ENCODE results near the gene COPA.

The COPA gene

DNA sequence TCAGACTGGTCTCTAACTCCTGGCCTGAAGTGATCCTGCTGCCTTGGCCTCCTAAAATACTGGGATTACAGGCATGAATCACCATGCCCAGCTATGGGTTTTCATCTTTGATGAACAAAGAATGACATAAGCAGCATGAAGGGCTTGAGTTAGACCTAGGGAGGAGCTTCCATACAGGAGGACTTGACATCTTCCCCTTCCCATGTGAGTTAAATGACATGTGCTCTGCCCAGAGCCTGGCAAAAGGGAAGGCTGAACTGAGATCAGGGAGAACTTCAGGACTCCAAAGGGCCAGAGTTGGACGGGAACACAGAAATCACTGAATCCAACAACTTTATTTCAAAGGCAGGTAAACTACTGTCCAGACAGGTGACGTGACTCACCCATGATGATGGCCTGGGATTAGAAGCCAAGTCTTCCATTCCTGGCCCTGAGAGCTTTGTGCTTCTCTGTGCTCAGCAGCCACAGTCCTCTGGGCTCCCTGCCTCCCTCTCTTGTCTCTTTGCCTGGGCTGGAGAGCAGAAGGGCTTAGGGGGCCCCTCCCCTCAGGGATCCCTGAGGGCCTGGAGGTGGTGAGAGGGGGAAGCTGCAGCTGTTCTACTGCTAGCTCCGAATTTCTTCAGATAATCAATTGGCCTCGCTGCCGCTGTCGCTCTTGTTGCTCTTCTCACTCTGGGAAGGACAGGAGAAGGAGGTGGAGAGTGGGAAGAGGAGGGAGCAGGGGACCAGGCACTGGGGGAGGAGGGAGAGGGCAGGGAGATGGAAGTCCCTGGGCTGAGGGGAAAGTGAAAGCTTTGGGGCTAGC is 31.5 kb upstream of the COPA start:
- TF ChIP-seq, protein P1, sequence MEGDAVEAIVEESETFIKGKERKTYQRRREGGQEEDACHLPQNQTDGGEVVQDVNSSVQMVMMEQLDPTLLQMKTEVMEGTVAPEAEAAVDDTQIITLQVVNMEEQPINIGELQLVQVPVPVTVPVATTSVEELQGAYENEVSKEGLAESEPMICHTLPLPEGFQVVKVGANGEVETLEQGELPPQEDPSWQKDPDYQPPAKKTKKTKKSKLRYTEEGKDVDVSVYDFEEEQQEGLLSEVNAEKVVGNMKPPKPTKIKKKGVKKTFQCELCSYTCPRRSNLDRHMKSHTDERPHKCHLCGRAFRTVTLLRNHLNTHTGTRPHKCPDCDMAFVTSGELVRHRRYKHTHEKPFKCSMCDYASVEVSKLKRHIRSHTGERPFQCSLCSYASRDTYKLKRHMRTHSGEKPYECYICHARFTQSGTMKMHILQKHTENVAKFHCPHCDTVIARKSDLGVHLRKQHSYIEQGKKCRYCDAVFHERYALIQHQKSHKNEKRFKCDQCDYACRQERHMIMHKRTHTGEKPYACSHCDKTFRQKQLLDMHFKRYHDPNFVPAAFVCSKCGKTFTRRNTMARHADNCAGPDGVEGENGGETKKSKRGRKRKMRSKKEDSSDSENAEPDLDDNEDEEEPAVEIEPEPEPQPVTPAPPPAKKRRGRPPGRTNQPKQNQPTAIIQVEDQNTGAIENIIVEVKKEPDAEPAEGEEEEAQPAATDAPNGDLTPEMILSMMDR (IDR thresholded peaks at IDR 0.05; ENCODE audit: control insufficient read depth, insufficient read depth, low read depth, low read length, missing control alignments), result no peak
- DNase-seq (ENCODE audit: low read depth), result no peak
- H3K4me3 ChIP-seq (ENCODE audit: control insufficient read depth, low read depth, low read length), result no peak overlapping the region

DNA sequence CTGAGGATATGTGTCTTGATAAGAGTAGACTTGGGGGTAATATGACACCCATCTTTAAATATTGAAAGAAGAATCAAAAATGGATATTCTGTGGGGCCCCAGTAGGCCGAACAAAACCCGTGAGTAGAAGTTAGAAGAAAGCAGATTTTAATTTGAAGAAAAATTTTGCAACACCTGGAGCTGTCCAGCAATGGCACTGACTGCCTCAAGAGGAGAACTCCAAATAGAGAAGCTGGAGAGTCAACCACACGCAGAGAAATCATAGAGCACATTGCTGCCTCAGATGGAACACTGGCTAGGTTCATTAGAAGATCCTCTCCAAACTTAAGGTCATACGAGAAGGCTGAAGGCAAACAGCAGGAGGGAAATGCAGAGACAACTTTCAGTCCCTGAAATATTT is 30.6 kb upstream of the COPA start:
- DNase-seq (ENCODE audit: low read depth), result no peak
- H3K4me3 ChIP-seq (ENCODE audit: control insufficient read depth, low read depth, low read length), result no peak overlapping the region
- TF ChIP-seq, protein P1 (IDR thresholded peaks at IDR 0.05; ENCODE audit: control insufficient read depth, insufficient read depth, low read depth, low read length, missing control alignments), result no peak

DNA sequence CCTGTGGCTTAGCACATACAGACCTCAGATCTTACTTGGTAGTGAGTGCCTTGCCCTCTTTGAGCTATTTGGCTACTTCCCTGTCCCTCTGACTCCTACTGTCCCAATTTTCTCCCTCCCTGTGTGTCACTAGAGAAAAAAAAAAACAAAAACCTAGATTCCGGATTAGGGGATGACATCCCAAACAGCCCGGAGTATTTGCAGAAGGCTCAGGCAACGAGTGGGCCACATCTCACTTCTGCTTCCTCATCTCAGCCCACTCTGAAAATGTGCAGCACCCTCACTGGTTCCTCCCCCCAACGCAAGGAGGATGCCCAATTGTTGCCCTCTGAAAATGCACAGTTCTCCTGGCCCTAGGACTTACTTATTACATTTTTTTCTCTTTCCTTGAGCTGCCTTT is 28.7 kb upstream of the COPA start:
- no peak overlapping the region for H3K4me3 ChIP-seq (ENCODE audit: control insufficient read depth, low read depth, low read length)
- DNase-seq (ENCODE audit: low read depth), result no peak
- TF ChIP-seq, protein P1 (IDR thresholded peaks at IDR 0.05; ENCODE audit: control insufficient read depth, insufficient read depth, low read depth, low read length, missing control alignments), result no peak

DNA sequence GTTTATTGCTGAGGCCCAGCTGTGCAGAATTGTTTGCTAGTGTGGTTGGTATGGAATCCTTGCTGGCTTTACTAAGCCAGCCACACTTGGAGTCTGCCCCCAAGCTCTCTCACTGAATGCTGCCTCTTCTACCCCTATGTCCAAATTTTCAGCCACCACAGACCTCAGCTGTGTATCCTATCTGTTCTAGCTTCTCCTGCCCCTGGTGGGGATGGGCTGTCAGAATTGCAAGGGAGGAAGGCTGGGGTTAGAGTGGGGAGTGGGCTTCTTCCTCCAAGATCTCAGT is 28.2 kb upstream of the COPA start:
- H3K4me3 ChIP-seq (ENCODE audit: control insufficient read depth, low read depth, low read length), result no peak overlapping the region
- TF ChIP-seq, protein P1 (IDR thresholded peaks at IDR 0.05; ENCODE audit: control insufficient read depth, insufficient read depth, low read depth, low read length, missing control alignments), result no peak
- no peak for DNase-seq (ENCODE audit: low read depth)

DNA sequence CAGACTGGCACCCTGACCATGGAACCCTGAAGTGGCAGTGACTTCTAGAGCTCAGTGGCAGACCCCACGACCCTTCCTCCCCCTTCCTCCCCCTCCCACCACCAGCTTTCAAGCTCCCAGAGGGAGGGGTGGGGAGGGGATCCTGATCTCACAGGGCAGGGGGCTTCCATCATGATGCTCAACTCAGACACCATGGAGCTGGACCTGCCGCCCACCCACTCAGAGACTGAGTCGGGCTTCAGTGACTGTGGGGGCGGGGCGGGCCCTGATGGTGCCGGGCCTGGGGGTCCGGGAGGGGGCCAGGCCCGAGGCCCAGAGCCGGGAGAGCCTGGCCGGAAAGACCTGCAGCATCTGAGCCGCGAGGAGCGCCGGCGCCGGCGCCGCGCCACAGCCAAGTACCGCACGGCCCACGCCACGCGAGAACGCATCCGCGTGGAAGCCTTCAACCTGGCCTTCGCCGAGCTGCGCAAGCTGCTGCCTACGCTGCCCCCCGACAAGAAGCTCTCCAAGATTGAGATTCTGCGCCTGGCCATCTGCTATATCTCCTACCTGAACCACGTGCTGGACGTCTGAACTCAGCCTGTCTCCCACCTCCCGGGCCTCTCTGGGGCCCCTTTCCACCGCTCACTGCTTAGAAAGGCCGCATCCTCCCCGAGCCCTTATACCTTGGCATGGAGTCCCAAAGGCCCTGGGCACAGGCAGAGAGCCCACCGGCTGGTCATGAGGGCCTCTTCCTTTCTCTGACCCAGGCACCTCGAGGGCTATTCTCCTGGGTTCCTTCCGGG is 27.7 kb upstream of the COPA start:
- TF ChIP-seq, protein P1 (IDR thresholded peaks at IDR 0.05; ENCODE audit: control insufficient read depth, insufficient read depth, low read depth, low read length, missing control alignments), result no peak
- DNase-seq (ENCODE audit: low read depth), result no peak
- no peak overlapping the region for H3K4me3 ChIP-seq (ENCODE audit: control insufficient read depth, low read depth, low read length)

DNA sequence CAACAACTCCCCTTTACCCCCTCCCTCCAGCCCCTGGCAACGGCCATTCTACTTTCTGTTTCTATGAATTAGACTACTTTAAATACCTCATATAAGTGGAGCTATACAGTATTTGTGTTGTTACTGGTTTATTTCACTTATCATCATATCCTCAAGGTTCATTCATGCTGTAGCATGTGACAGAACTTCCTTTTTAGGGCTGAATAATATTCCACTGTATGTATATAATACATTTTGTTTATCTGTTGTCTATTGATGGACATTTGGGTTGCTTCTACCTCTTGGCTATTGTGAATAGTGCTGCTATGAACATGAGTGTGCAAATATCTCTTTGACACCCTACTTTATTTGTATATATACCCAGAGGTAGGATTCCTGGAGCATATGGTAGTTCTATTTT is 26.0 kb upstream of the COPA start:
- DNase-seq (ENCODE audit: low read depth), result no peak
- H3K4me3 ChIP-seq (ENCODE audit: control insufficient read depth, low read depth, low read length), result no peak overlapping the region
- TF ChIP-seq, protein P1 (IDR thresholded peaks at IDR 0.05; ENCODE audit: control insufficient read depth, insufficient read depth, low read depth, low read length, missing control alignments), result no peak

All from AG09309 (cell line).